Nephron progenitor cell (in vitro differentiated cells): Measurements from ENCODE around the gene SP6.

Experiments used
- DNase-seq: peaks from one replicate; pipeline ENCODE4 v3.0.0; 2021
- H3K27ac Mint-ChIP-seq: 2 replicates; pipeline ENCODE4 v1.8.0; 2021; ENCODE audit warnings: mild to moderate bottlenecking, moderate library complexity, mixed read lengths
- H3K27me3 Mint-ChIP-seq: 2 replicates; pipeline ENCODE4 v1.8.0; 2021; ENCODE audit warnings: mild to moderate bottlenecking, low read depth, mixed read lengths; ENCODE audit not compliant: poor library complexity
- H3K36me3 Mint-ChIP-seq: 2 replicates; pipeline ENCODE4 v1.8.0; 2021; ENCODE audit warnings: low read depth, mixed read lengths
- H3K4me1 Mint-ChIP-seq: 2 replicates; pipeline ENCODE4 v1.8.0; 2021; ENCODE audit warnings: mixed read lengths
- H3K4me3 Mint-ChIP-seq: 2 replicates; pipeline ENCODE4 v1.8.0; 2021; ENCODE audit warnings: mild to moderate bottlenecking, moderate library complexity, mixed read lengths
- H3K9me3 Mint-ChIP-seq: 2 replicates; pipeline ENCODE4 v1.8.0; 2021; ENCODE audit warnings: mild to moderate bottlenecking, moderate library complexity, mixed read lengths
- TF ChIP-seq, protein P1 (sequence below): fragments of 200-600 bp; sonication (generic); IDR thresholded peaks from 2 replicates; pipeline ENCODE4 v1.5.0; 2021; ENCODE audit warnings: antibody characterized with exemption

The SP6 gene

GRCh38 chr17:47831003-47831933 is 19.7 kb downstream of the SP6 start, which contains the start of the genes LRRC46 and MRPL10:
Gene LRRC46, plus strand, starts transcription at chr17:47831670. Its CDS starts 320 bp downstream, at chr17:47831990.
Gene MRPL10, minus strand, starts transcription at chr17:47831541. Its CDS starts 30 bp downstream, at chr17:47831511.
- H3K27me3 Mint-ChIP-seq: peaks cover 3% of the 10 kb centered on the region
- TF ChIP-seq, protein P1, sequence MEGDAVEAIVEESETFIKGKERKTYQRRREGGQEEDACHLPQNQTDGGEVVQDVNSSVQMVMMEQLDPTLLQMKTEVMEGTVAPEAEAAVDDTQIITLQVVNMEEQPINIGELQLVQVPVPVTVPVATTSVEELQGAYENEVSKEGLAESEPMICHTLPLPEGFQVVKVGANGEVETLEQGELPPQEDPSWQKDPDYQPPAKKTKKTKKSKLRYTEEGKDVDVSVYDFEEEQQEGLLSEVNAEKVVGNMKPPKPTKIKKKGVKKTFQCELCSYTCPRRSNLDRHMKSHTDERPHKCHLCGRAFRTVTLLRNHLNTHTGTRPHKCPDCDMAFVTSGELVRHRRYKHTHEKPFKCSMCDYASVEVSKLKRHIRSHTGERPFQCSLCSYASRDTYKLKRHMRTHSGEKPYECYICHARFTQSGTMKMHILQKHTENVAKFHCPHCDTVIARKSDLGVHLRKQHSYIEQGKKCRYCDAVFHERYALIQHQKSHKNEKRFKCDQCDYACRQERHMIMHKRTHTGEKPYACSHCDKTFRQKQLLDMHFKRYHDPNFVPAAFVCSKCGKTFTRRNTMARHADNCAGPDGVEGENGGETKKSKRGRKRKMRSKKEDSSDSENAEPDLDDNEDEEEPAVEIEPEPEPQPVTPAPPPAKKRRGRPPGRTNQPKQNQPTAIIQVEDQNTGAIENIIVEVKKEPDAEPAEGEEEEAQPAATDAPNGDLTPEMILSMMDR: peak; percentile 16
- H3K9me3 Mint-ChIP-seq: no peaks in the 10 kb centered on the region
- peaks cover 10% of the 10 kb centered on the region for H3K36me3 Mint-ChIP-seq
- peak within 1 kb of the TSS; percentile 91 for H3K4me3 Mint-ChIP-seq
- peaks cover 32% of the 10 kb centered on the region for H3K4me1 Mint-ChIP-seq
- H3K27ac Mint-ChIP-seq: peak within 1 kb of the TSS; percentile 46
- DNase-seq: peak; percentile 91

GRCh38 chr17:47830396-47831002 is 20.5 kb downstream of the SP6 start:
- TF ChIP-seq, protein P1: no peak
- Mint-ChIP-seq H3K9me3 (no peaks in the 10 kb centered on the region), H3K4me1 (peaks cover 32% of the 10 kb centered on the region), H3K27me3 (peaks cover 3% of the 10 kb centered on the region), H3K4me3 (peak overlapping the region; percentile 91), H3K36me3 (peaks cover 15% of the 10 kb centered on the region), H3K27ac (peak overlapping the region; percentile 46)
- DNase-seq: no peak

- peaks cover 32% of the 10 kb centered on the region for H3K4me1 Mint-ChIP-seq
- peak overlapping the region; percentile 91 for H3K4me3 Mint-ChIP-seq
- H3K27me3 Mint-ChIP-seq: peaks cover 3% of the 10 kb centered on the region
- no peaks in the 10 kb centered on the region for H3K9me3 Mint-ChIP-seq
- TF ChIP-seq, protein P1: no peak
- peak overlapping the region; percentile 17 for H3K27ac Mint-ChIP-seq
- peaks cover 20% of the 10 kb centered on the region for H3K36me3 Mint-ChIP-seq
- no peak for DNase-seq
These were observed 21.1 kb downstream of the SP6 start for GRCh38 chr17:47829870-47830269.

GRCh38 chr17:47823519-47823918 is 27.4 kb downstream of the SP6 start:
- no peak overlapping the region for H3K4me3 Mint-ChIP-seq
- peaks cover 30% of the 10 kb centered on the region for H3K36me3 Mint-ChIP-seq
- no peak for DNase-seq
- peaks cover 10% of the 10 kb centered on the region for H3K27me3 Mint-ChIP-seq
- peaks cover 24% of the 10 kb centered on the region for H3K4me1 Mint-ChIP-seq
- H3K27ac Mint-ChIP-seq: no peak overlapping the region
- no peaks in the 10 kb centered on the region for H3K9me3 Mint-ChIP-seq
- TF ChIP-seq, protein P1: no peak

- H3K4me1 Mint-ChIP-seq: peaks cover 24% of the 10 kb centered on the region
- peaks cover 6% of the 10 kb centered on the region for H3K27me3 Mint-ChIP-seq
- no peaks in the 10 kb centered on the region for H3K9me3 Mint-ChIP-seq
- no peak for DNase-seq
- TF ChIP-seq, protein P1: no peak
- H3K36me3 Mint-ChIP-seq: peaks cover 26% of the 10 kb centered on the region
- H3K27ac Mint-ChIP-seq: peak overlapping the region; percentile 59
- H3K4me3 Mint-ChIP-seq: peak overlapping the region; percentile 23
These were observed 28.2 kb downstream of the SP6 start for GRCh38 chr17:47822785-47823184.
